GM12892 (cell line): ENCODE data around the gene CRYAA.

Experiments used
- POLR2A ChIP-seq: IDR thresholded peaks from 2 replicates; pipeline ENCODE4 v1.6.1; 2011; ENCODE audit warnings: low read depth, low read length, control low read depth
- POLR2AphosphoS5 ChIP-seq: IDR thresholded peaks from 2 replicates; pipeline ENCODE4 v1.6.1; 2011; ENCODE audit warnings: low read depth, low read length, control low read depth
- TAF1 ChIP-seq: IDR thresholded peaks from 2 replicates; pipeline ENCODE4 v1.6.1; 2011; ENCODE audit warnings: low read depth, mild to moderate bottlenecking, control low read depth, low read length, borderline replicate concordance

- no peak for TF ChIP-seq POLR2AphosphoS5
- no peak for TF ChIP-seq POLR2A
- no peak for TF ChIP-seq TAF1
These were observed 42.9 kb downstream of the CRYAA start for GRCh38 chr21:43211760-43212115.
